Stimulated activated CD8-positive, alpha-beta memory T cell treated with anti-CD3 and anti-CD28 coated beads, Interleukin-7, amount 100 ng/mL, for 4 hours (primary cell): Measurements from ENCODE around the gene DGCR8.

Experiments
- DNase-seq, 2 donors: peaks; one replicate each; pipeline ENCODE4 v3.0.0-alpha.2; 2020; ENCODE audit warnings: low read depth in 2 of 2

The DGCR8 gene

GRCh38 chr22:20137671-20138416, 57.8 kb downstream of the DGCR8 start:
- no peak for DNase-seq

GRCh38 chr22:20138417-20138738, 58.3 kb downstream of the DGCR8 start:
- DNase-seq = no peak

GRCh38 chr22:20138868-20139267, 58.8 kb downstream of the DGCR8 start:
- DNase-seq = no peak

- no peak for DNase-seq
Observed at GRCh38 chr22:20139391-20140106, 59.5 kb downstream of the DGCR8 start.

- no peak for DNase-seq
Observed at GRCh38 chr22:20140107-20140445, 60.0 kb downstream of the DGCR8 start.

- no peak for DNase-seq
Observed at GRCh38 chr22:20140521-20140964, 60.5 kb downstream of the DGCR8 start.

GRCh38 chr22:20141186-20142077, 61.4 kb downstream of the DGCR8 start:
- no peak for DNase-seq

GRCh38 chr22:20142711-20143621, 62.9 kb downstream of the DGCR8 start:
- DNase-seq = no peak

- no peak for DNase-seq
Observed at GRCh38 chr22:20143883-20144665, 64.0 kb downstream of the DGCR8 start.

GRCh38 chr22:20145206-20145831, 65.3 kb downstream of the DGCR8 start:
- DNase-seq = no peak

GRCh38 chr22:20145832-20146223, 65.8 kb downstream of the DGCR8 start:
- DNase-seq = no peak

- DNase-seq = no peak
Observed at GRCh38 chr22:20146777-20147176, 66.7 kb downstream of the DGCR8 start.

- DNase-seq = no peak
Observed at GRCh38 chr22:20147237-20147988, 67.4 kb downstream of the DGCR8 start.

GRCh38 chr22:20148414-20148813, 68.4 kb downstream of the DGCR8 start:
- no peak for DNase-seq

- no peak for DNase-seq
Observed at GRCh38 chr22:20149257-20150250, 69.5 kb downstream of the DGCR8 start.

- DNase-seq = no peak
Observed at GRCh38 chr22:20150381-20151275, 70.6 kb downstream of the DGCR8 start, which contains the start of gene CCDC188. Gene CCDC188, minus strand, starts transcription at chr22:20151055. Its CDS starts 69 bp downstream, at chr22:20150986.

- no peak for DNase-seq
Observed at GRCh38 chr22:20151276-20151588, 71.2 kb downstream of the DGCR8 start.
